Parathyroid adenoma (tissue), 2 donors: ENCODE measurements around the gene PRIM1.

Experiments
- H2AFZ ChIP-seq: fragments of 300-600 bp; sonication (generic); one replicate; pipeline ENCODE4 v1.7.0; 2017; ENCODE audit warnings: antibody characterized with exemption, mild to moderate bottlenecking
- H3K27ac ChIP-seq: fragments of 300-600 bp; sonication (generic); one replicate; pipeline ENCODE4 v1.7.0; 2017
- H3K27me3 ChIP-seq: fragments of 300-600 bp; sonication (generic); one replicate; pipeline ENCODE4 v1.7.0; 2017; ENCODE audit warnings: low read length; ENCODE audit not compliant: control insufficient read depth, insufficient read depth
- H3K36me3 ChIP-seq: fragments of 300-600 bp; sonication (generic); one replicate; pipeline ENCODE4 v1.7.0; 2017; ENCODE audit warnings: low read length; ENCODE audit not compliant: control insufficient read depth, insufficient read depth
- H3K4me1 ChIP-seq: fragments of 300-600 bp; sonication (generic); one replicate; pipeline ENCODE4 v1.7.0; 2017; ENCODE audit warnings: control low read depth
- H3K4me2 ChIP-seq: fragments of 300-600 bp; sonication (generic); one replicate; pipeline ENCODE4 v1.7.0; 2017; ENCODE audit warnings: low read length
- H3K4me3 ChIP-seq: fragments of 300-600 bp; sonication (generic); one replicate; pipeline ENCODE4 v1.7.0; 2017; ENCODE audit warnings: low read depth, low read length
- H3K79me2 ChIP-seq: fragments of 300-600 bp; sonication (generic); one replicate; pipeline ENCODE4 v1.7.0; 2017; ENCODE audit warnings: control low read depth
- H3K9ac ChIP-seq: fragments of 300-600 bp; sonication (generic); one replicate; pipeline ENCODE4 v1.7.0; 2017; ENCODE audit warnings: mild to moderate bottlenecking
- H3K9me3 ChIP-seq: fragments of 300-600 bp; sonication (generic); one replicate; pipeline ENCODE4 v1.7.0; 2017; ENCODE audit warnings: low read length; ENCODE audit not compliant: control insufficient read depth
- TF ChIP-seq, protein P1 (sequence below): fragments of 300-600 bp; sonication (generic); IDR thresholded peaks from one replicate; pipeline ENCODE4 v1.7.0; 2017; ENCODE audit warnings: antibody characterized with exemption, mild to moderate bottlenecking
- donor health status: primary hyperparathyroidism.

Gene PRIM1

DNA sequence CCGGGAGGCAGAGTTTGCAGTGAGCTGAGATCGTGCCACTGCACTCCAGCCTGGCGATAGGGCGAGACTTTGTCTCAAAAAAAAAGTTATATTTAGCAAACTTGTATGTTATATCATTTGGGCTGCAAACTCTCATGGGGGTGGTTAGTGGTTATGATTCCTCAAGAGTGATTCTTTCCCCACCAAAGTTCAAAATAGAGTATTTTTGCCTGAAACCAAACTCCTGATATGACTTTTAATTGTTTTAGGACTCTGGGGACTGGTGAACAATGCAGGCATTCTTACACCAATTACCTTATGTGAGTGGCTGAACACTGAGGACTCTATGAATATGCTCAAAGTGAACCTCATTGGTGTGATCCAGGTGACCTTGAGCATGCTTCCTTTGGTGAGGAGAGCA lies 29.6 kb upstream of the PRIM1 start:
- TF ChIP-seq, protein P1, sequence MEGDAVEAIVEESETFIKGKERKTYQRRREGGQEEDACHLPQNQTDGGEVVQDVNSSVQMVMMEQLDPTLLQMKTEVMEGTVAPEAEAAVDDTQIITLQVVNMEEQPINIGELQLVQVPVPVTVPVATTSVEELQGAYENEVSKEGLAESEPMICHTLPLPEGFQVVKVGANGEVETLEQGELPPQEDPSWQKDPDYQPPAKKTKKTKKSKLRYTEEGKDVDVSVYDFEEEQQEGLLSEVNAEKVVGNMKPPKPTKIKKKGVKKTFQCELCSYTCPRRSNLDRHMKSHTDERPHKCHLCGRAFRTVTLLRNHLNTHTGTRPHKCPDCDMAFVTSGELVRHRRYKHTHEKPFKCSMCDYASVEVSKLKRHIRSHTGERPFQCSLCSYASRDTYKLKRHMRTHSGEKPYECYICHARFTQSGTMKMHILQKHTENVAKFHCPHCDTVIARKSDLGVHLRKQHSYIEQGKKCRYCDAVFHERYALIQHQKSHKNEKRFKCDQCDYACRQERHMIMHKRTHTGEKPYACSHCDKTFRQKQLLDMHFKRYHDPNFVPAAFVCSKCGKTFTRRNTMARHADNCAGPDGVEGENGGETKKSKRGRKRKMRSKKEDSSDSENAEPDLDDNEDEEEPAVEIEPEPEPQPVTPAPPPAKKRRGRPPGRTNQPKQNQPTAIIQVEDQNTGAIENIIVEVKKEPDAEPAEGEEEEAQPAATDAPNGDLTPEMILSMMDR, result no peak
- Histone ChIP-seq H3K27ac (no peak overlapping the region), H2AFZ (no peak overlapping the region), H3K4me3 (no peak overlapping the region), H3K27me3 (no peaks in the 10 kb centered on the region), H3K9me3 (no peaks in the 10 kb centered on the region), H3K79me2 (no peaks in the 10 kb centered on the region), H3K4me2 (no peak overlapping the region), H3K4me1 (no peaks in the 10 kb centered on the region), H3K9ac (no peak overlapping the region), H3K36me3 (no peaks in the 10 kb centered on the region)

DNA sequence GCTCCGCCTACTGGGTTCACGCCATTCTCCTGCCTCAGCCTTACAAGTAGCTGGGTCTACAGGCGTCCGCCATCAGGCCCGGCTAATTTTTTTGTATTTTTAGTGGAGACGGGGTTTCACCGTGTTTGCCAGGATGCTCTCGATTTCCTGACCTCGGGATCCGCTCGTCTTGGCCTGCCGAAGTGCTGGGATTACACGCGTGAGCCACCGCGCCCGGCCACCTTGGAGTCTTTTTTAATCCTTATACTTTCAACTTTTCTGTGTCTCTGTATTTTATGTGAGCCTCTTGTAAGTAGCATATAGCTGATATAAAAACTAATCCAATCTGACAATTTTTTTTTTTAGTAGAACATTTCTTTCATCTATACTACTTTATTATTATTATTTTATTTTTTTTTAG lies 26.6 kb upstream of the PRIM1 start:
- Histone ChIP-seq H3K4me3 (no peak overlapping the region), H3K36me3 (no peaks in the 10 kb centered on the region), H3K27me3 (no peaks in the 10 kb centered on the region), H3K27ac (no peak overlapping the region), H3K9ac (no peak overlapping the region), H3K4me2 (no peak overlapping the region), H3K4me1 (no peaks in the 10 kb centered on the region), H3K79me2 (no peaks in the 10 kb centered on the region), H3K9me3 (no peaks in the 10 kb centered on the region), H2AFZ (no peak overlapping the region)
- TF ChIP-seq, protein P1, result no peak

DNA sequence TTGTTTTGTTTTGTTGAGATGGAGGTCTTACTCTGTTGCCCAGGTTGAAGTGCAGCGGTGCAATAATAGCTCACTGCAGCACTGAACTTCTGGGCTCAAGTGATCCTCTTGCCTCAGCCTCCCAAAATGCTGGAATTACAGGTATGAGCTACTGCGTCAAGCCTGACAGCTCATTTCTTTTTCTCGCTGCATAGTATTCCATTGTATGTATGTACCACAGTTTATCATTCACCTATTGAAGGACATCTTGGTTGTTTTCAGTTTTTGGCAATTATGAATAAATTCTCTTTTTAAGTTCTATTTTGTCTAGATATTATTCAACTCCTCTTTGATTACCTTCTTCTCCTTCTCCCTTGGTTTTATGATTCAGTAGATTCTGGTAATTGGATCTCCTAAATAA lies 24.5 kb upstream of the PRIM1 start:
- no peak overlapping the region for H3K9ac ChIP-seq
- H3K4me2 ChIP-seq, result no peak overlapping the region
- no peak overlapping the region for H3K27ac ChIP-seq
- H3K9me3 ChIP-seq, result no peaks in the 10 kb centered on the region
- H3K27me3 ChIP-seq, result no peaks in the 10 kb centered on the region
- H3K4me3 ChIP-seq, result no peak overlapping the region
- no peaks in the 10 kb centered on the region for H3K4me1 ChIP-seq
- H3K79me2 ChIP-seq, result no peaks in the 10 kb centered on the region
- H2AFZ ChIP-seq, result no peak overlapping the region
- no peaks in the 10 kb centered on the region for H3K36me3 ChIP-seq
- TF ChIP-seq, protein P1, result no peak

DNA sequence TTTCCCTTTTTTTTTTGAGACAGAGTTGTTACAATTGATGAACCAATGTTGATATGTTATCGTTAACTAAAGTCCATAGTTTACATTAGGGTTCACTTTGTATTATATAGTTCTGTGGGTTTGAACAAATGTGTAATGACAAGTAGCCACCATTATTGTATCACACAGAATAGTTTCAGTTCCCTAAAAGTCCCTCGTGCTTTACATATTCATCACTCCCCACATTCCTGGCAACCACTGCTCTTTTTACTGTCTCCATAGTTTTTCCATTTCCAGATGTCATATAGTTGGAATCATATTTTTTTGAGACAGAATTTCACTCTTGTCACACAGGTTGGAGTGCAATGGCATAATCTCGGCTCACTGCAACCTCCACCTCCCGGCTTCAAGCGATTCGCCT lies 23.5 kb upstream of the PRIM1 start:
- Histone ChIP-seq H3K27ac (no peak overlapping the region), H3K36me3 (no peaks in the 10 kb centered on the region), H3K4me2 (no peak overlapping the region), H3K9me3 (no peaks in the 10 kb centered on the region), H3K9ac (no peak overlapping the region), H3K27me3 (no peaks in the 10 kb centered on the region), H3K4me1 (no peaks in the 10 kb centered on the region), H3K4me3 (no peak overlapping the region), H2AFZ (no peak overlapping the region), H3K79me2 (no peaks in the 10 kb centered on the region)
- TF ChIP-seq, protein P1, result no peak

DNA sequence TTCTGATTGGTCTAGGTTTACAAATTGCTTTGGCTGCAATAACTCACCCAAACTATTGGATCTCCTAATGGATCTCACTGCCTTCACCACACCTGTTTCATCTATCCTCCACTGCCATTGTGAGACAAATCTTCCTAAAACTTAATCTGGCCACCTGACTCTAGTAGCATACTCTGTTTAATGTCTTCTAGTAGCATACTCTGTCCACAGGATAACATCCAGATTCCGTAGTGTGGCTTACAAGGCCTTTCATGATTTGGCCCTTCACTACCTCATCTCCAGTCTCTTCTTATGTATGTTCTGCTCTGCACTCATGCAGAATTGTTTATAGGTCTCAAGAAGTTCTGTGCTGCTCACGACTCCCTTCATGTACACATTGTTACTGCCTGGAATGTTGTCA lies 21.0 kb upstream of the PRIM1 start:
- TF ChIP-seq, protein P1, result no peak
- H3K4me1 ChIP-seq, result no peaks in the 10 kb centered on the region

More for the DNA sequence above, 21.0 kb upstream of the PRIM1 start:
- H3K9ac ChIP-seq, result no peak overlapping the region
- H3K36me3 ChIP-seq, result no peaks in the 10 kb centered on the region
- no peaks in the 10 kb centered on the region for H3K79me2 ChIP-seq
- no peak overlapping the region for H2AFZ ChIP-seq
- no peak overlapping the region for H3K4me3 ChIP-seq
- H3K27me3 ChIP-seq, result no peaks in the 10 kb centered on the region
- no peak overlapping the region for H3K4me2 ChIP-seq
- no peaks in the 10 kb centered on the region for H3K9me3 ChIP-seq
- no peak overlapping the region for H3K27ac ChIP-seq
